AG10803 (cell line): ENCODE data around the gene RHEBL1.
A peak's percentile ranks its signal among the peaks of the same experiment; 100 is the strongest.

ENCODE experiments used
- DNase-seq: peaks from one replicate; pipeline ENCODE4 v3.0.0; 2010; ENCODE audit warnings: low read depth
- H3K4me3 ChIP-seq: 2 replicates; pipeline ENCODE4 v1.5.1; 2011; ENCODE audit warnings: mild to moderate bottlenecking, low read length, control low read depth
- TF ChIP-seq, protein P1 (sequence below): conservative IDR thresholded peaks from 2 replicates; pipeline ENCODE4 v1.5.1; 2011; ENCODE audit warnings: mild to moderate bottlenecking, low read length, control low read depth, inconsistent platforms

The RHEBL1 gene, protein sequence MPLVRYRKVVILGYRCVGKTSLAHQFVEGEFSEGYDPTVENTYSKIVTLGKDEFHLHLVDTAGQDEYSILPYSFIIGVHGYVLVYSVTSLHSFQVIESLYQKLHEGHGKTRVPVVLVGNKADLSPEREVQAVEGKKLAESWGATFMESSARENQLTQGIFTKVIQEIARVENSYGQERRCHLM

DNA sequence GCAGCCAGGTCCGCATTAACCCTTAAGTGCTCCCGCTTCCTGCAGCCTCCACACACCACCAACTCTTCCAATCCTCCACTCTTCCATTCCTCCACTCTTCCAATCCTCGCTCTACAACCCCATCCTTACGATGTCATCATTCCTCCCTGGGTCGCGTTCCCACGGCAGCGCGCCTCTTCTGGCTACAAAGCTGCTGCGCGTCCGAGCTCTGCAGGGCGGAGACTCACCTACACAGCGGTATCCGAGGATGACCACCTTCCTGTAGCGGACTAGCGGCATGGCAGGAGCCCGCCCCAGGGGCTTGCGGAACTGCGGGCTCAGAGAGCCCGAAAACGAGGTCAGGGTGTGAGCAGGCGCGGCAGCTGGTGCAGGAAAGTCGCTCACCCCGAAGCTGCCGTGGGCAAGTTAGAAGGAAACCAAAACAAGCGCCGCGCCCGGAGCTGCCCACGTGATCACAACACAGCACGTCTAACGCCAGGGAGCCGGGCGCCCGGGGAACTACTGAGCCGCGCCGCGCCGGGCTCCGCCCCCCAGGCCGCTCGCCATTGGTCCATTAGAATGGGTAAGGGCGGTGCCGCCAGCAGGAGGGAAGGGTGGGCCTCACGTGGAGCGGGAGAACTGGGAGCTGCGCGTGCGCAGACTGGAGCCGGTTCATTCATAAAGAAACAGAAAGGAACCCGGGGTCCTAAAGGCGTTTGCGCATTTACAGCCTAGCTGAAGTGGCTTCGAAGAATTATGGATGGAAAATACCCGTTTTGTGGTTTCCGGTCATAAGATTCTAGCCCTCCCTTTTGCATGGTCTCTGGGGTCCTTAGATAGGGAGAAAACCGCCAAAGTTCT is at the start of gene RHEBL1:
TSS of gene RHEBL1 (minus strand) at position 473 of the 840 bp plus-strand sequence. CDS start at position 279, 194 bp downstream.
- TF ChIP-seq, protein P1, sequence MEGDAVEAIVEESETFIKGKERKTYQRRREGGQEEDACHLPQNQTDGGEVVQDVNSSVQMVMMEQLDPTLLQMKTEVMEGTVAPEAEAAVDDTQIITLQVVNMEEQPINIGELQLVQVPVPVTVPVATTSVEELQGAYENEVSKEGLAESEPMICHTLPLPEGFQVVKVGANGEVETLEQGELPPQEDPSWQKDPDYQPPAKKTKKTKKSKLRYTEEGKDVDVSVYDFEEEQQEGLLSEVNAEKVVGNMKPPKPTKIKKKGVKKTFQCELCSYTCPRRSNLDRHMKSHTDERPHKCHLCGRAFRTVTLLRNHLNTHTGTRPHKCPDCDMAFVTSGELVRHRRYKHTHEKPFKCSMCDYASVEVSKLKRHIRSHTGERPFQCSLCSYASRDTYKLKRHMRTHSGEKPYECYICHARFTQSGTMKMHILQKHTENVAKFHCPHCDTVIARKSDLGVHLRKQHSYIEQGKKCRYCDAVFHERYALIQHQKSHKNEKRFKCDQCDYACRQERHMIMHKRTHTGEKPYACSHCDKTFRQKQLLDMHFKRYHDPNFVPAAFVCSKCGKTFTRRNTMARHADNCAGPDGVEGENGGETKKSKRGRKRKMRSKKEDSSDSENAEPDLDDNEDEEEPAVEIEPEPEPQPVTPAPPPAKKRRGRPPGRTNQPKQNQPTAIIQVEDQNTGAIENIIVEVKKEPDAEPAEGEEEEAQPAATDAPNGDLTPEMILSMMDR, result peak; percentile 15; the same call in 1 of the 2 replicates
- DNase-seq, result peak; percentile 93
- H3K4me3 ChIP-seq, result peak within 1 kb of the TSS; percentile 91

DNA sequence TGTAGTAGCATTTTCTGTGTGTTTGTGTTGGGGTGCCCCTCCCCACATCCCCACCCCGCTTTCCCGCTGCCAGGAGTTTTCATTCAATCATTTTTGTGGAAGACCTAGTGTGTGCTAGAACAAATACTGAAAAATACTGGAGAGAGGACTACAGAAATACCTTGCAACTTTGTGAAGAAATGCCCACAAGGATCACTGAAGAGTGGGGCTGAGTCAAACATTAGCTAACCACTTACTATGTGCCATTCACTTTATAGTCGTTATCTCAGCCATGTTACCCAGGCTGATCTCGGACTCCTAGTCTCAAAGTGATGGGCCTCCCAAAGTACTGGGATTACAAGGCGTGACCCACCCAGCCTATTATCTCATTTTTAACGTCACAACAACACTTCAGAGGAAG is 41.4 kb upstream of the RHEBL1 start:
- no peak for DNase-seq
- peak overlapping the region; percentile 90 for H3K4me3 ChIP-seq
- TF ChIP-seq, protein P1, result no peak

DNA sequence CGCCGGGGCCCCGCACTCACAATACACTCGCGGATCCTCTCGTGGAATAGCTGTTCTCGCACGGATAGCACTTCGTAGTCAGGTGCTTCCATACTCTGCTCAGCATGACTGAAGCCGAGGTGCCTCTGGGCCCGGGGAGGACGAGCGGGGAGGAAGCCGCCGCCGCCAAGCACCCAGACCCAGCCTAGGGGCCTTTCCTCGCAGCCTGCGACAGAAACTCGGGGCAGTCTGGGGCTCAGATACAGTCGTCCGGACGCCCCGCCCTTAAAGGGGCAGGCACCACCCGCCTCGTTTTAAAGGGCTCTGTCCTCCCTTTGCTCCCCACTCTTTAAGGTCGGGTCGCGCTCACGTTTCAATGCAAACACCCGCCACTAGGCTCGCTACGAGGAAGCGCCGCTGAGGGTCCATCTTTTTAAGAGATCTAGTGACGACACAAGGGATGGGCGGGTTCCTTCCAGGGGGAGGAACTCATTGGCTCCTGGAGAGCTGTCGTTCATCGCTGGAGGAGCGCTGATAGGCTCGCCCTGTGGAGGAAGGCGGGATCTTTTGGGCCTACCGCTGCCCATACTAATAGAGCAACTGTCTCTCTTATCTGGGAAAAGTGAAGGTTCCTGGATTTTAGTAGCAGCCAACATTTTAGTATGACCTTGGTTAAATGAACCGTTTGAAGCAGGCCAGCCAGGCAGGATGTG is 40.8 kb upstream of the RHEBL1 start, which contains the start of gene LMBR1L:
TSS of gene LMBR1L (minus strand) at position 384 of the 692 bp plus-strand sequence. CDS start at position 92, 292 bp downstream.
- peak; percentile 98 for DNase-seq
- peak within 1 kb of the TSS; percentile 90 for H3K4me3 ChIP-seq
- TF ChIP-seq, protein P1, result peak; percentile 55

DNA sequence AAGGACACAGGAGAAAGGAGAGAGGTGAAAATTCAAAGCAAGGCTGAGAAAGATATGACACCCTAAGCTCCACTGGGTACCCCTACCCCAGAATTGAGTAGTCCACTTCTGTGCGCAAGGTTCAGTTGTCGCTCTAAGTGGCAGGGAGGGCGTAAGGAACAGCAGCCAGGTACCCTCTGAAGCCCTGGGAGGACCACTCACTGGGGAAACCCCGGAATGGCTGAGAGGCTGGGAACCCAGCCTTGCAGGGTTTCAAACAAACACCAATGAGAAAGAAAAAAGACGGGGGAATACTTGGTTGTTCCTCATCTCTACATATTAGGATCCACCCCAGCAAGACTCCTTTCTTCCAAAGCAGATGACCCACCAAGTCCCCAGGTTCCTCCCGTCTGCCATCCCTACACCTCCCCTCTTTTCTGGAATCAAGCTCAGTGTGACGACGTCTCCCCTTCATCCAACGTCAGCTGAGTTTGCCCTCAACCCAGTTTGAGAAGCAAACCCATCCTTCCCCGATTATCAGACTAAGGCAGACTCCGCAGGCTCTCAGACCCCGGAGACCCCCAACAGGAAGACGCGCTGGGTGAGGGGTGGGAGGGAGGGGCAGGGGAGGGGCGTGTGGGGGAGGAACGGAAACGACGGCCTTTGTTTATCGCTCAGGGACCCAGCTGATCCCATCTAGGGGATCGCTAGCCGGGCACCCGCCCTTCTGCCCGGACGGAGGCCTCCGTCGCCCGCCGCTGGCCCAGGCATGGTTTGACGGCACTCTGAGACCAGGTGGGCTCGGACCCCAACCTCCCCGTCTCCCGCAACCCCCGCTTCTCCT is 40.1 kb upstream of the RHEBL1 start:
- peak overlapping the region; percentile 90 for H3K4me3 ChIP-seq
- no peak for DNase-seq
- TF ChIP-seq, protein P1, result no peak

DNA sequence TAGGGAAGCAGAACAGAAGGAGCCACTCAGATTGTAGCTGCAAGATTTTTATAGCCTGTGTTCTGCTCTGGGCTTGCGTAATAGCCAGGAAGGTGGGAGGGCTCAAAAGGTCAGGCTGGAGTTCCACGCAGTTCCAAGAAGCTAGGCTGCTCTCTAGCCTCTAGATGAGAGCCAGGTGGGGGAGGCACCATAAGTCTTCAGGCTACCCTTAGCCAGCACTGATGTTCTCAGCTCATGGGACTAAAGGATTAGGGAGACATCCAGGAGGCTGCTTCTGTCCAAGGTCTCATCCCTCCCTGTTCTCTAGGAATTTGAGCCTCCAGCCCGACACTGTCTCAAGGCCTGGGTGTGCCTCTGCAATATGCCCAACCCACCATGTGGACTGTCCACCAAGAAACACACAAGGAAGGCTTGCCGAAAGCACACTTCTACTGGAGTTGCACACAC is 39.2 kb upstream of the RHEBL1 start:
- TF ChIP-seq, protein P1, result no peak
- peak; percentile 52 for DNase-seq
- H3K4me3 ChIP-seq, result peak overlapping the region; percentile 90

DNA sequence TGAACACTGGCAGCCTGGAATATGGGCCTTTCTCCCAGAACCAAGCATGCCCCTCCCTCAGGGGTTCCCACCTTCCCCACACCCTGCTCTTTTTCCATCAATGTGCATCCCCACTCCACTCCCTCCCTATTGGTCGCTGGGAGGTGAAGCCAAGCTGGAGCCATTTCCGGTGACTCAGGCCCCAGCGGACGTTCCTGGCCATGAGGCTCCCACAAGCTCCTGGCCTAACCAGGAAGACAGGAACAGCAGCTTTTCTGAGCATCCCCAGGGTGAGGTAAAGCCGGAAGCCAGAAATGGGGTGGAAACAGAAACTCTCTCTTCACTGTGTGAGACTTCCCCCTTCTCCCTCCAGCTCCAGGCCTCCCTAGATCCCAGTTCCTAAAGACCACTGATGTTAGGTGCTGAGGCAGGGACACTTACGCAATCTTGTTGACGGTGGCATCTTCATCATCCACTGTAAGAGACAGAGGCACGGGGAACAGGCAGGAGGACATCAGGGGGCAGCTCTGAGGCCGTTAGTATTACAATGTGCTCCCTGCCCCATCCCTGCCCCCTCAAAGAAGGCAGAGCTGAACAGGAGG is 35.8 kb upstream of the RHEBL1 start:
- H3K4me3 ChIP-seq, result no peak overlapping the region
- DNase-seq, result peak; percentile 24
- TF ChIP-seq, protein P1, result no peak
